Activated B cell treated with CpG ODN at 0.5 μM for 24 hours (primary cell): ENCODE measurements around the gene SLC22A5. TPM values are rescaled to one million over a fixed set of nuclear protein-coding genes. Genes with fewer than 3 reads are reported as not detected.

Experiments used
- ATAC-seq: fragments of 200-7000 bp; cut with Tn5 transposase; one replicate; pipeline ENCODE4 v1.10.0; 2021; ENCODE audit warnings: low read depth, mild to moderate bottlenecking, moderate library complexity
- CTCF ChIA-PET: fragments of 350-600 bp; sonication (Branson Sonifier 250); formaldehyde crosslinking; loops from one replicate; lab custom pipeline; 2021; ENCODE audit warnings: antibody characterized with exemption; lab: Charles Lee
- POLR2A ChIA-PET: fragments of 350-600 bp; sonication (Branson Sonifier 250); formaldehyde crosslinking; loops from one replicate; lab custom pipeline; 2021; ENCODE audit warnings: antibody characterized with exemption; lab: Charles Lee
- DNase-seq: peaks from one replicate; pipeline ENCODE4 v3.0.0; 2022
- H3K27ac Mint-ChIP-seq: one replicate; pipeline ENCODE4 v1.8.0; 2020; ENCODE audit warnings: mixed read lengths
- H3K27me3 Mint-ChIP-seq: one replicate; pipeline ENCODE4 v1.8.0; 2021; ENCODE audit warnings: mixed read lengths
- H3K36me3 Mint-ChIP-seq: one replicate; pipeline ENCODE4 v1.8.0; 2021; ENCODE audit warnings: low read depth, mixed read lengths
- H3K4me1 Mint-ChIP-seq: one replicate; pipeline ENCODE4 v1.8.0; 2021; ENCODE audit warnings: mixed read lengths
- H3K4me3 Mint-ChIP-seq: one replicate; pipeline ENCODE4 v1.8.0; 2020; ENCODE audit warnings: mild to moderate bottlenecking, mixed read lengths
- H3K9me3 Mint-ChIP-seq: one replicate; pipeline ENCODE4 v1.8.0; 2020; ENCODE audit warnings: mixed read lengths
- CTCF ChIP-seq: fragments of 200-600 bp; IDR thresholded peaks from one replicate; pipeline ENCODE4 v1.8.0; 2022; ENCODE audit warnings: antibody characterized with exemption, mild to moderate bottlenecking
- intact Hi-C: fragments of 100-400 bp; cut with micrococcal nuclease; formaldehyde crosslinking; loops from one replicate; pipeline ENCODE4 v1.15.1; 2024
- total RNA-seq: library from RNA; stranded (reverse); gene quantifications from 2 replicates; pipeline ENCODE4 v1.2.3, GENCODE V29; 2022

SLC22A5 gene
- total RNA-seq, 1 donor from 2014 or later = 6.6 TPM

- no peak overlapping the region for H3K27ac Mint-ChIP-seq
These were observed 14.3 kb upstream of the SLC22A5 start for GRCh38 chr5:132355140-132355765.

GRCh38 chr5:132358775-132359174 is 10.7 kb upstream of the SLC22A5 start:
- H3K4me1 Mint-ChIP-seq = peaks cover 19% of the 10 kb centered on the region
- no peaks in the 10 kb centered on the region for H3K27me3 Mint-ChIP-seq
- DNase-seq (no peak), ATAC-seq (no peak)
- no peak overlapping the region for H3K27ac Mint-ChIP-seq
- intact Hi-C loops = loop anchor here (1.0 to 2.0 kb wide), 3 partner anchors 11 to 68 kb away; partner anchors contain the start of genes SLC22A4 and SLC22A5
- H3K4me3 Mint-ChIP-seq = no peak overlapping the region
- H3K9me3 Mint-ChIP-seq = no peaks in the 10 kb centered on the region
- H3K36me3 Mint-ChIP-seq = peaks cover 7% of the 10 kb centered on the region
- TF ChIP-seq CTCF = no peak
- ChIA-PET POLR2A (interaction anchor here (1.7 to 2.0 kb wide), 2 partner anchors 10 to 65 kb away, joined by 11 to 55 read pairs; partner anchors contain the start of genes SLC22A4 and SLC22A5), CTCF (interaction anchor here (0.9 to 2.1 kb wide), 3 partner anchors 8 to 121 kb away, joined by 3 to 9 read pairs (median 8); partner anchors contain the start of gene SLC22A5)

More at GRCh38 chr5:132355140-132355765, 14.3 kb upstream of the SLC22A5 start:
- no peak for ATAC-seq
- no peak for TF ChIP-seq CTCF
- CTCF ChIA-PET = no interaction called here
- H3K36me3 Mint-ChIP-seq = peaks cover 2% of the 10 kb centered on the region
- peaks cover 19% of the 10 kb centered on the region for H3K4me1 Mint-ChIP-seq
- intact Hi-C loops = no loop called here
- H3K27me3 Mint-ChIP-seq = no peaks in the 10 kb centered on the region
- H3K9me3 Mint-ChIP-seq = no peaks in the 10 kb centered on the region
- DNase-seq = no peak
- H3K4me3 Mint-ChIP-seq = no peak overlapping the region
- POLR2A ChIA-PET = interaction anchor here (0.8 to 1.0 kb wide), 2 partner anchors 15 to 62 kb away, joined by 3 read pairs; partner anchors contain the start of gene SLC22A5

- H3K36me3 Mint-ChIP-seq = peaks cover 16% of the 10 kb centered on the region
- H3K27ac Mint-ChIP-seq = no peak overlapping the region
- no peaks in the 10 kb centered on the region for H3K4me1 Mint-ChIP-seq
- no peaks in the 10 kb centered on the region for H3K27me3 Mint-ChIP-seq
- ATAC-seq (no peak), DNase-seq (no peak)
- no peak for TF ChIP-seq CTCF
- ChIA-PET CTCF (interaction anchor here (0.7 kb wide), 1 partner anchor 478 kb away, joined by 5 read pairs; no protein-coding TSS in a partner anchor), POLR2A (no interaction called here)
- no peaks in the 10 kb centered on the region for H3K9me3 Mint-ChIP-seq
- H3K4me3 Mint-ChIP-seq = no peak overlapping the region
- intact Hi-C loops = no loop called here
These were observed 7.4 kb upstream of the SLC22A5 start for GRCh38 chr5:132362086-132362485.

- Mint-ChIP-seq H3K36me3 (peaks cover 16% of the 10 kb centered on the region), H3K4me3 (no peak overlapping the region), H3K4me1 (no peaks in the 10 kb centered on the region), H3K27me3 (no peaks in the 10 kb centered on the region), H3K9me3 (no peaks in the 10 kb centered on the region), H3K27ac (no peak overlapping the region)
- ChIA-PET CTCF (no interaction called here), POLR2A (no interaction called here)
- intact Hi-C loops = no loop called here
- TF ChIP-seq CTCF = no peak
- ATAC-seq (no peak), DNase-seq (no peak)
These were observed 5.9 kb upstream of the SLC22A5 start for GRCh38 chr5:132363431-132364112.

- TF ChIP-seq CTCF = no peak
- POLR2A ChIA-PET = no interaction called here
- peaks cover 16% of the 10 kb centered on the region for H3K36me3 Mint-ChIP-seq
- H3K4me3 Mint-ChIP-seq = no peak overlapping the region
- no peak overlapping the region for H3K27ac Mint-ChIP-seq
- CTCF ChIA-PET = no interaction called here
- DNase-seq = no peak
- intact Hi-C loops = no loop called here
- H3K4me1 Mint-ChIP-seq = peaks cover 4% of the 10 kb centered on the region
- H3K27me3 Mint-ChIP-seq = no peaks in the 10 kb centered on the region
- ATAC-seq = no peak
- H3K9me3 Mint-ChIP-seq = no peaks in the 10 kb centered on the region
These were observed 5.2 kb upstream of the SLC22A5 start for GRCh38 chr5:132364319-132364718.
